ENCODE results near the gene G0S2.

The G0S2 gene

GRCh38 chr1:209721323-209721722 lies 46.1 kb downstream of the G0S2 start:
- H2AFZ ChIP-seq (ENCODE audit: low read length, unreplicated experiment) = no peak overlapping the region
- H3K27me3 ChIP-seq (ENCODE audit: insufficient read depth, low read length) = no peaks in the 10 kb centered on the region
- no peak overlapping the region for H3K4me3 ChIP-seq (ENCODE audit: low read depth, low read length)
- no peaks in the 10 kb centered on the region for H3K4me1 ChIP-seq (ENCODE audit: control insufficient read depth, insufficient read depth, low read length, unreplicated experiment)
- H3K79me2 ChIP-seq (ENCODE audit: control insufficient read depth, insufficient read depth, low read length, unreplicated experiment) = no peaks in the 10 kb centered on the region
- H3K36me3 ChIP-seq (ENCODE audit: insufficient read depth, low read length) = no peaks in the 10 kb centered on the region
- no peak overlapping the region for H3K27ac ChIP-seq (ENCODE audit: low read depth, low read length)

GRCh38 chr1:209723265-209723664 lies 48.1 kb downstream of the G0S2 start:
- H3K36me3 ChIP-seq (ENCODE audit: insufficient read depth, low read length) = no peaks in the 10 kb centered on the region
- no peaks in the 10 kb centered on the region for H3K79me2 ChIP-seq (ENCODE audit: control insufficient read depth, insufficient read depth, low read length, unreplicated experiment)
- H3K27me3 ChIP-seq (ENCODE audit: insufficient read depth, low read length) = no peaks in the 10 kb centered on the region
- H2AFZ ChIP-seq (ENCODE audit: low read length, unreplicated experiment) = no peak overlapping the region
- H3K4me1 ChIP-seq (ENCODE audit: control insufficient read depth, insufficient read depth, low read length, unreplicated experiment) = no peaks in the 10 kb centered on the region
- H3K27ac ChIP-seq (ENCODE audit: low read depth, low read length) = no peak overlapping the region
- no peak overlapping the region for H3K4me3 ChIP-seq (ENCODE audit: low read depth, low read length)

DNA sequence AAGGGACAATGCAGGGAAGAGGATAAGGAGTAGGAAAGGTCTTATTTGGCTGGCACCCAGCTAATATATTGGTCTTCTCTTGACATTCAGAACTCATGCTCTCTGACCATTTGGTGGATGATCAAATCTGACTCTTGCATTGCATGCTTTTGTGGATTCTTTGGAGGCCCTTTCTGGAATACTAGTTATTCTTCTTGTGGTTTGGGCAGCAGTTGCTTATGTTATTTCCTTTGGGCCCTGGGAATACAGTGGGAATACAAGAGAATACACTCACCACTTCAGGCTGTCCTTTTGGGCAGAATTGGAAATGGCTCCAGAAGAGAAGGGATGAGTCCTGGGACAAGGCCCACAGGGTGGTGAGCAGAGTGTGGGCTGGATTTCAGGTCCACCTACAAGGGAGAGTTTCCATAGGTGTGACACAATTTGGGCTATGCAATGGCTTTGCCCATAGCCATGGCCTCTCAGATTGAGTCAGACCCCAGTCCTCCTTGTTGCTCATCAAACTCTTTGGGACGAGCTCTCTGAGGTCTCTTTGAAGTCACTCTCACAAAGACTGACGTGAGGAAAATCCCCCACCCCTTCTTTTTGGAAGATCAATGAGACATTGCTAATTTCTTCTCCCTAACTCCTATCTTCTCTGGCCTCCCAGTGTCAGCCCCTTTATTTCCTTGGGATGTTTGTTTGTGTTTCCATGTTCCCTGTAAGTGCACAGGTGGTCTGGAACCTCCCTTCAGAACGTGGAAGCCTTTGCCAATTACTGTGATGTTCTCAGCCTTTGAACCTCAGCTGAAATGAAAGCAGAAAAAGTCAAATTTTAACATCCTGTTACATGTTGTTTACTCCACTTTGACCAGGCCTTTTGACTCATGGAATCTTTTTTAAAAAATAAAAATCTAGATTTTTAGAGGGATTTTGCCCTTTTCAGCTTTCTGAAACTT lies 48.8 kb downstream of the G0S2 start:
- no peak overlapping the region for H3K27ac ChIP-seq (ENCODE audit: low read depth, low read length)
- H3K4me3 ChIP-seq (ENCODE audit: low read depth, low read length) = no peak overlapping the region
- H2AFZ ChIP-seq (ENCODE audit: low read length, unreplicated experiment) = no peak overlapping the region
- no peaks in the 10 kb centered on the region for H3K36me3 ChIP-seq (ENCODE audit: insufficient read depth, low read length)
- H3K4me1 ChIP-seq (ENCODE audit: control insufficient read depth, insufficient read depth, low read length, unreplicated experiment) = no peaks in the 10 kb centered on the region
- H3K79me2 ChIP-seq (ENCODE audit: control insufficient read depth, insufficient read depth, low read length, unreplicated experiment) = no peaks in the 10 kb centered on the region
- H3K27me3 ChIP-seq (ENCODE audit: insufficient read depth, low read length) = no peaks in the 10 kb centered on the region

Data from ACC112 (cell line).